IPS DF 4.7 (cell line): Measurements from ENCODE around the gene SLC41A3.

Source experiments
- DNase-seq: peaks from one replicate; pipeline ENCODE4 v3.0.0-alpha.2; 2013; ENCODE audit warnings: low spot score; ENCODE audit errors: extremely low read depth

SLC41A3 gene

DNA sequence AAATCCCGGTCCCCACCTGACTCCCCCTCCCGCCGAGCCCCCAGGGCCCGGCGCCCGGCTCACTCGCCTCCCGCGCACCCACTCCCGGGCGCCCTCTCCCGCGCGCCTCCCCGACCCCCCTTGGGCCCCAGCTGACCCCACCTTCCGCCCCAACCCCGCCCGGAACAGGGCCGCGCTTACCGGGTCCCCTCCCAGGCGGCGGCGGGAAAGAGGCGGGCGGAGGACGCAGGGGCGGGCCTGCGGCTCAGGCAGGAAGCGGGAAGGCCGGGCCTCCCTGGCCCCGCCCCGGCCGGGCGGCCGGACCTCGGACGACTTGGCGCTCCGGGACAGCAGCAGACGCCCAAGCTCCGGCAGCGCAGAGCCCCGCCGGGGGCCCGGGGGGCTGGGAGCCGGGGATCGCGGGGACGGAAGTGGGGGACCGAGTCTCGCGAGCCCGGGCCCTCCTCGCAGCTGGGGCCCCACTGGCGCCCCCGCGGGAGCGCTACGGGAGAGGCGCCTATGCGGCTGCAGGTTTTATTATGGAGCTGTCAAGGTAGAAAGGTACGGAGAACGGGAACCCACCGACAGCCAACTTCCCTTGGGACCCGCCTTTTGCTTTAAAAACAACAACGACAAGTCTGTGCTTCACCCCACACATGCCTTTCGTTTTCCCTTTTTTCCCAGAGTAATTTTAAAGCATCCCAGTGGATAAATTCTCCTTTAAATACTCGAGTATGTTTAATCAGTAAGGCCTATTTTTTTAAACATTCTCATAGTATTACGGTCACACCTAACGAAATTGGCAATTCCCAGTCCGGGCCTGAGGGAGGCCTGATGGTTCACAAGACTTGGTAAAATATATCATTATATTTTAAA, at the start of gene SLC41A3:
Gene SLC41A3, minus strand, starts transcription at position 212 of the 855 bp plus-strand sequence. CDS start 15,905 bp downstream, outside the sequence.
- DNase-seq, result no peak

DNA sequence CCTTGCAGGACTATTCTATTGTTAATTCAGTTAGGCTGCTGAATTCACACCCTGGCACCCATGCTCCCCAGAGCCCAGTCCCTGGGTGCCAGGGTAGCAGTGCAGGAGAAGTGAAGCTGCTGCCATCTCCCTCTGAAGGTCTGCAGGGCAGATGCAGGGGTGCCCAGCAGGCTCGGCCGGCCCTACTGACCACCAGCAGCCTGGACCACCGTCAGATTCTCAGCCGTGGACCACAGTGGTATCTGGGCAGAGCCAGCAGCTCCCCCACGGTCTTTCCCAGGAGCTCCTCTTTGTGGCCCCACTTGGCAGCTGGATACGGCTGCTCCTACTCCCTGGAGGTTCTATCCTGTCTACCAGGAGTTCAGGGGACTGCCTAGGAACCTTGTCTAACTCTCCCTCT, 49.7 kb upstream of the SLC41A3 start:
- DNase-seq, result no peak

DNA sequence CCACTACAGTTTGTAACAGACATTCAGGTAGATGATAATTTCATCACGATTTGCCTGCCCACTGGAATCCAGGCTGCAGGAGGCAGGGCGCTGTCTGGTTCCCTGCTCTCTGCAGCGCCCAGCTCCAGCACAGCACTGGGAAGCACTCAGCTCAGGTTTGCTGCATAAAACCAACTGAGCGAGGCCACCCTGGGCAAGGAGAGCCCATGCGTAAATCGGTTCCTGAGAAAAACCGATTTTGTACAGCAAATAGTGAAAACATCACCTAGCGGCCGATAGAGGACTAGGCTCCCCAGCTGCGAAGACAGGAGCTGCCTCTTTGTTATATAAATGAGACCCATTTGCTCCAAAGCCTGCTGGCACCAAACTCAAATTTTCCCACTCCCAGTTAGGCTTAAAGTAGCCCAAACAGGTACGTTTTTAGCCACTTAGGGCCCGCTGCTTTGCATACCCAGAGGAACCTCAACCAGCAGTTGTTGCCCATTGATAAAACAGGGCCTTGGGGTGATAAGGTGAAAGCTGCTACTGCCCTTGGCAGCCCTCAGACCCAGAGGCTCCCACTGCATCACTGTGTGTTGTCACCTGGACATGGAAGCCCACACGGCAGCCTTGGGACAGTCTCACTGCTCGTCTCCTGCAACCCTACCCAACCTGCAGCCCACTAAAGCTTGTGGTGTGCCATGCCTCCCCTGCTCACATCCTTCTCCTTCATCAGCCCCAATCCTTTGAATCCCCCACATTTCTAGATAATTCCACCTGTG, 49.0 kb upstream of the SLC41A3 start:
- no peak for DNase-seq

DNA sequence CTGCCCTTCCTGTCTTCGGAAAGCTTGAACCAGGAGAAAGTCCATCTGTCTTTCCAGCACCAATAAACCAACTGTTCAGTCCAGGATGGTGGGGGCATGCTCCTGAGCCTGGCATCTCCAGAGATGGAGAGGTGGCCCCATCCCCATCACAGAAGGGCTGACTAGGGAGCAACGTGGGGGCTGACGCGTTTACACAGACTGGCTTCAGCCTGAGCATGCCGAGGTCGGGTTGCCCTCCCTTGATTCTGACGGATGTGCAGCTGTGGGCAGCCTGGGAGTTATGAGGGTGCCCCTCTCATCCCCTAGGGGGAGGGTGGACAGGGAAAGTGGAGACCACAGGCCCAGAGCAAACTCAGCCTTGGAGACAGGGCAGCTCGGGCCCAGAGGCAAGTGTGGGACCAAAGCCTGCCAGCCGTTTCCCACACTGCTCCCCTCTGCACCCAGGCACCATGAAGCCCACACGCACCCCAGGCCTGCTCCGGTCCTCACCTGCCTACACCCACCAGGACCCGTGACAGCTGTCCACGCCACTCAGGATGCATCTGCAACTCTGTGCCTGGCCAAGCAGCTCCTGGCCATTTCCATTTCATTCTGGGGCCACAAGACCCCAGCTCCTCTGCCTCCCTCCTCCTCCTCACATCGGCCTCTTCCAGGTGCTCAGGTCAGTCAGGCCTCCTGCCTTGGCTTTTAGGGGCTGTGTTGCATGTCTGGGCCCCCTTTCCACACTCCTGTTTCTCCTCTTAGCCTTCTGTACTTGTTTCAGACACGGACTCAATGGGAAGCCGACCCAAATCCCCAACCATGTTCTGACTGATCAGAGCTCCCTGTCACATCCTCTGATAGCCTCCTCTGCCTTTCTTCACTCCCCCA, 48.2 kb upstream of the SLC41A3 start:
- no peak for DNase-seq

DNA sequence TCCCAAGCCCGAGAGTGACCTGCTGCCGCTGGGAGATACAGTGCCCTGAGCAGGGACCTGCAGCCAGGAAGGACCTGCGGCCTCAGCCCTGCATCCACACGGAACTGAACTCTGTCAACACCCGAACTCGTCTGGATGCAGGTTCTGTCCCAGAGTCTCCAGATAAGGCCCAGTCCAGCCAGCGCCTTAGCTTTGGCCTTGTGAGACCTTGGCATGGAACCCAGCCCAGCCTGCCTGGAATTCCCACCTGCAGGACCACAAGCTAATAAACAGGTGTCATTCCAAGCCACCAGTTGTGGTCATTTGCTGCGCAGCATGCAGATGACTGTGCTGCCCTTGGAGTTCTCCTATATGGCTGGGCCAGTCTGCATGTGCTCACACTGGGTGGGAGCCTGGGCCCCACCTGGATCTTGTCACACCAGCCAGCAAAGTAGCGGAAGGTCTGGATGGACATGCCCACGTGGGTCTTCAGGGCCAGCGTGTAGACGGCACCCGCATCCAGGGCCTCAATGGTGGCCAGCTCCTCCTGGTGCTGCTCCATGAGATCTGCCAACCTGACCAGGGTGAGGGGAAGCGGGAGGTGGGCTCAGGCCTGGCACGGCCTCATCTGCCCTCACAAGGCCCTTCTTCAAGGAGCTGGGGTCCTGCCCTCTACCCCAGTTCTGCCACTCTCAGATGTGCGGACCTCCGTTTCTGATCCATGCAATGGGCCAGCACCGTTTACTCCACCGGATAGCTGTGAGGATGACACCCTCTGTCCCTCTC, 47.2 kb upstream of the SLC41A3 start:
- DNase-seq, result no peak

DNA sequence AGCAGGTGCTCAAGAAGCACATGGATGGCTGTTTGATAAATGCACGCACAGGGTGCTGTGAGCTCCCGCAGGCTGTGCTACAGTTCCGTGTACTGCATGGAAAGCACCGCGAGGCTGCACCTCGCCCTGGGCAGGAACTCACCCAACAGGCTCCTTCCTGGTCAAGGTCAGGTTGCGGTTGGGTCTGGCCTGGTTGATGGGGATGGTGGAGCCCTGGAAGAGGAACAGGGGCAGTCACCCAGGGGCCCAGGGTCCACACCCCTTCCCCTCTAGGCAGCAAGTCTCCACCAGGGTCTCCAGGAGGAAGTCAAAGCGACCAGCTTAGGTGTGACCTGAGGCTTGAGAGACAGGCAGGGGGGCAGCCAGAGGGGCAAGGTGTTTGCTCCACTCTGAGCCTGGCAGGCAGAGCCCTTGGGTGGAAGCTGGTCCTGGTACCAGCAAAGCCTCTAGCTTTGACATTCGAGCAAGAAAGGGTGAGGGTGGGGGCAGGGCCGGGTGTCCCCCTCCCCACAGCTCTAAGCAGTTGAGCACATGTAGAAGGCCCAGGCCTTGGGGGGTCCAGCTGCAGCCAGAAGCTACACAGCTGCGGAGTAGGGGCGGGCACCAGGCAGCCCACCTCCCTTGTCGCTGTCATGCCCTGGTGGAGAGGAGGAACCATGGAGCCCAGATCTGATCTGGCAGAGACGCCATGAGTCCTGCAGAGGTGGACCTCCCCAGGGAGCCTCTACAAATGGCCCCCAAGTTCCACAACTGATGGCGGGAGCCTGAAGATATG, 46.3 kb upstream of the SLC41A3 start:
- DNase-seq, result no peak

DNA sequence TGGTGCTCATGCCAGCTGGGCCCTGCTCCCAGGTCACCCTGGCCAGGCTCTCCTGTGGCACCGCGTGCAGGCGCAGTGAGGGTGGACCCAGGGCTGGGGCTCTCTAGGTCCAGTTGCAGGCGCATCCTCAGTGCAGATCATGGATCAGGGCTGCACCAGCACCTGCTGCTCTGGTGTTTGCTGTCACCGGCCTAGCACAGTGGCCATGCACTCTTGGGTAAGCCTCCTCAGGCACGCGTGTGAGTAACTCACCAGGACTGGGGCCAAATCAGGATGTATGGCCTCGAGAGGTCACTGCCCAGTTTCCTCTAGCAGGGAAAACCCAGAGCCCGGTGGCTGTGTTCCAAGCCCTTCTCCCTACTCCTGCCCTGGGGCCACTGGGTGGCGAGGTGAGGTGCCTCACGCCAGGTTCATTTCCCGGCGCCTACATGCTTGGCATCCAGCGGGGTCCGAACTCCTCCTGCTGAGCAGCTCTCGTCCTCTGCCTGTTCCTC, 45.5 kb upstream of the SLC41A3 start:
- no peak for DNase-seq

DNA sequence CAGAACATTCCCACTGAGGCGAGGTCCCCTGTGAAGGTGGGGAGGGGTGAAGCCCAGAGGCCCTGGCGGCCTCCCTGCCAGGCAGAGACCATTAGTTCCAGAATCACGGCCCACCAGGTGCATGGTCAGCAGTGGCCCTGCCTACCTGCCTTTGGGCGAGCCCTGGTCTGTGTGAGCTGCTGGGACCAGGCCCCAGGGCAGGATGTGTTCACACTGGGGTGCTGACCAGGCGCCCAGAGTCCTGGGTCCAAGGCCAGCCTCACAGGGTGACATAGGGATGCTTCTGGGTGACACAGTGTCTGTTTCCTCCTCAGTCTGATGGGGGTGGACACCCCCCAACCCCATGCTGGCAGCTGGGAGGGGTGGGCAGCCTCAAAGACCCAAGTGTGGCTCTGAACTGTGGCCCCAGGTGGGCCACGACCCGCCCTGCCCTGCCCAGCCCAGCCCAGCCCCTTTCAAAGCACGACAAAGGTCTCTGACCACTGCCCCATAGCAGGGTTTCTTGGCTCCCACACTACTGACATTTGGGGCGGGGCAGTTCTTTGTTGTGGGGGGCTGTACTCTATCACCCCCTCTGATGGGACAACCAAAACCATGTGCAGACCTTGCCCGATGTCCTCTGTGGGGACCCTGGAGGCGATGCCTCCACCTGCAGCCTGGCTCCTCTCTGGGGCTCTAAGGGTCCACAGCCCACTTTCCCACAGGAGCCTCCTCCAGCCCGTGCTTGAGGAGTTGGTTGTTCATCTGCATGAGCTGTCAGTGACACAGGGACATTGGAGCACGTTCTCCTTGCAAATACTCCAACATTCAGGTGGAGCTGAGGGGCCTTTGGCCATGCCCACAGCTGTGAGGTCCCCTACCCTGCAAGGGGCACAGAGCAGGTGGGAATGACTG, 44.8 kb upstream of the SLC41A3 start:
- no peak for DNase-seq

DNA sequence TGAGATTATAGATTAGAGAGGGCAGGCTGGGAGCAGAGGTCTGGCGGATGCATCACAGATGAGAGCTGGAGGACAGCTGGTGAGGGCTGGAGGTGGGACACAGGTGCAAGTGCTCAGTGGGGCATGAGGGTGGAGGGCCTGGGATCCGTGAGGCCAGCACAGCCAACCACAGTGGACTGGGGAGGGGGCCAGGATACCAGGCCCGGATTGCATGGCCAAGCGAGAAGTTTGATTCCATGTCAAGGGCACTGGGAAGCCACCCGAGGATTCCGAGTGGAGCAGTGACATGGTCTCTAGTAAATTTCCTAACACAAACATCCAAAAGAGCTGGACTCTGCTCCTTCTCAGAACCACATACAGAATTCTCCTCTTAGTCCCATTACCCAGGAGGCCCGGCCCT, 44.0 kb upstream of the SLC41A3 start:
- no peak for DNase-seq

DNA sequence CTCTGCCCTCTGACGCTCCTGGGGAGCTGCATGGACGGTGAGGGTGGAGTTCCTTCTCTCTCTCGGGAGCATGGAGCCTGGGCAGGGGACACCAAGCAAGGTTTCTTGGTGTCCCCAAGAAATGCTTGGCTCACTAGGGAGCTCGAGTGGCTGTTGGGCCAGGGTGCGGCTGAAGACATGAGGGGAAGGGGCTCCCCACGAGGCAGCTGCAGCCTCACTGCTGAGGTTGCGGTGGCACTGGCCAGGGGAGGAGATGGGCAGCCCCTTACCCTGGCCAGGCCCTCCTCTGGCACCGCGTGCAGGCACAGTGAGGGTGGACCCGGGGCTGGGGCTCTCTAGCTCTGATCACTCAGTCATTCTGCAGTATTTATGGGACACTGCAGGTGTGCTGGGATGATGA, 43.5 kb upstream of the SLC41A3 start:
- DNase-seq, result no peak

DNA sequence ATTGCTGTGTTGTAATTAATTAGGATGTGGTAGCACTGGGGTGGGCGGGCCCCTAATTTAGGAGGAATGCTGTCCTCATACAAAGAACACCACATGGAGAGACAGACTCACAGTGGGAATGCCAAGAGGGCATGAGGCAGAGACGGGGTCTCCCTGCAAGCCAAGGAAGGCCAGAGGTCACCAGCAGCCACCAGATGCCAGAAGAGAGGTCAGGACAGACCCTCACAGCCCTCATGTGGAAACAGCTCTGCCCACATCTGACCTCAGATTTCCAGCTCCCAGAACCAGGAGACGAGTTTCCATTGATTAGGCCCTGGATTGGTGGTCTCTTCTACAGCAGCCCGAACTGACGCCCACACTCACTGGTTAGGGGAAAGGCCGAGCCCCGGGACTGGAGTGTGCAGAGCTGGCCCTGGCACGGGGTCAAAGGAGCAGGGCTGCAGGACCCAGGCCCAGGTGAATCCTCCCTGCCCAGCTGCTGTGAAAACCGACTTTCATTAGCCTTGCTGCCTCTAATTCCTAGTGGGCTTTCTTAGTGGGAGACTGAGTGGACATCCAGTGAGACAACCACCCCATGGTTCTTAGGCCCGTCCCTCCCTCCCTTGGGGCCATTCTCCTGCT, 43.0 kb upstream of the SLC41A3 start:
- no peak for DNase-seq

DNA sequence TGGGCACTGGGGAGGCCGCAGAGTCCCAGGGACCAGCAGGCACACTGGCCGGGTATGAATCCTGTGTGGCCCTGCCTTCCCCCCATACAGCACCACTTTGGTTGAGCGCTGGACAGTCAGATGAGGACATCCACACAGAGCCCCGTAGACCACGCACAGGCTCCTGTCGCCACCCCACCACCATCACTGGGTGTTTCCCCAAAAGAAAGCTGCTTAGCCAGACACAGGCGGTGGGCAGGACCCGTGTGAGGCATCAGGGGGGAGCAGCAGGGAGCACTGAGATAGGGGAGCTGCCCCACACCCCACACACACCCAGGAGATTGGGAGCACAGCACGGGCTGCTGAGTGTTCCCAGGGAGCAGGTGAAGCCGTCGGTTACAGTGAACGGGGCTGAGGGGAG, 42.4 kb upstream of the SLC41A3 start:
- DNase-seq, result no peak

DNA sequence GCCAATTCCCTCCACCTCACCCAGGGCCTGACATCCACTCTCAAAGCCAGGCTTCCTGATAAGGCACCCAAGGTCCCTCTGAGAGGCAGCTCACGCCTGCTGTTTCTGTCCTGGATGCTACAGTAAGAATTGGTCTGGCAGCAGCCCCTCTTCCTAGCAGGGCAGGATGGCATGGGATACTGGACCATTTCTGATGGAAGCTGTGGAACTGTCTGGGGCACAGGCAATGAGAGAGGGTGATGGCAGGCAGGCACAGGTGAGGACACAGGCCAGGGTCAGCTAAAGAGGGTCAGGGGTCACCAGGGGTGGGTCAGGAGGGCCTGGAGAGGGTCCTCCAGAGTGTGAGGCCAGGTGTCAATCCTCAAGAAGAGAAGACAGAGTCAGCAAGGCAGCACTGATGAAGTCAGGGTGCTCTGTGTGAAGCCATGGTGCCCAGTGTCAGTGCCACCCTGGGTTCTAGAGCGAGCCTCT, 41.9 kb upstream of the SLC41A3 start:
- no peak for DNase-seq

DNA sequence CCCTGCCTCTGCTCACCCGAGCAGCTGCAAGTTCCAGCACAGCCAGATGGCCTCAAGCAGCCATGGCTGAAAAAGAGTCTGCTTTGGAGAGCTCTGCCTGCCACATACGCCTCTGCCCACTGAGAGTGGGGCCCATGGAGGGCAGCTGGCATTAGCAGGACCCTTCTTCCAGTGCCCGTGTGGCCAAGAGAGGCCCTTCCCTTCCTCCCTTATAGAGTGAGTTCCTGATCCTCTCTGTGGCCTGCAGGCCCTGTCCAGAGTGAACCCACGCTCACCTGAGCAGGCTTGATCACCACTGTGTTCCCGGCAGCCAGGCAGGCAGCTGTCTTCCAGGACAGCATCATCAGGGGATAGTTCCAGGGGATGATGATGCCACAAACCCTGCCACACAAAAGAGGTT, 41.4 kb upstream of the SLC41A3 start:
- no peak for DNase-seq

DNA sequence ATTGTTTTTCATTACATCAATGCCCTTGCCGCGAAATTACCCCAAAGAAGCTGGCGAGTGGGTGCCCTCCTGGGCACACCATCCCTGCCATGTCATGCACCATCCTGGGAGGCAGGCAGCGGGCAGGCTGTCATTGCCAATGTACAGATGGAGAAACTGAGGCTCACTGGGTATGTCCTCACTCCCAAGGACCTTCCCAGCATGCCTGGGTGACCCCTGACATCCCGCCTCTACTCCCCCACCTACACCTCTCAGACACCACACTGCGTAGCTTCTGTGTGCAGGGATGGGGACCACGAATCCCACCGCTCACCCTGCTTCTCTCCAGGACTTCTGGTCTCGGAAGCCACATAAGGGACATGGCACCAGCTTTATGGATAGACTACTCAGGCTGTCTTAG, 41.0 kb upstream of the SLC41A3 start:
- no peak for DNase-seq

DNA sequence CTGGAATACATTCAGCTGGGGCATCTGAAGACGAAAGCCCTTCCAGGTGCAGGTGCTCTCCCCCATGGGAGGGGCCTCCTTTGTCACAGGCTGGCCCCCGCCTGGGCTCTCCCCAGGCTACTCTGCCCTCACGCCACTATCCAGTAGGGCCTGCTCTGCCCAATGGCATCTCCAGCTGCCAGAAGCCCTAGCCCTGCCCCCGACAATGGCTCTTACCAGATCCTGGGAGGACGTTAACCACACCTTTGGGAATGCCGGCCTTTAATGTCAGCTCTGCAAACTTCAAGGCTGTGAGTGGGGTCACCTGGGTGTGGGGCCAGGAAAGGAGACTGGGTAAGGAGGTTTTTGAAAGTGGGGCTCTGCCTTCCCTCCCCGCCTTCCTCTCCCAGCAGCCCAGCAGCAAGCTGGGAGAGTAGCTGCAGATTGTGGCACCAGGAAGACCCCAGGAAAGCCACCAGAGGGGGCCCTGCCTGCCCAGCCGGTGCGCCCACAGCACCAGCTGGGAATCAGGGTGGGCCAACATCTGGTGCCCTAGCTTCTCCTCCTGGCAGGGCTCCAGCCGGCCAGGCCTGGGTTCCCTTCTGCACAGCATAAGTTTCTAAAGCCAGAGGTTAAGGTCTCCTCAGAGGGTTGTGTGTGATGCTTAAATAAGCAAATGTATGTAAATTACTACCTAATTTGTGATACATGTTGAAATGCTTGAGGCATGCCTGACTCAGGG, 40.4 kb upstream of the SLC41A3 start:
- DNase-seq, result no peak

DNA sequence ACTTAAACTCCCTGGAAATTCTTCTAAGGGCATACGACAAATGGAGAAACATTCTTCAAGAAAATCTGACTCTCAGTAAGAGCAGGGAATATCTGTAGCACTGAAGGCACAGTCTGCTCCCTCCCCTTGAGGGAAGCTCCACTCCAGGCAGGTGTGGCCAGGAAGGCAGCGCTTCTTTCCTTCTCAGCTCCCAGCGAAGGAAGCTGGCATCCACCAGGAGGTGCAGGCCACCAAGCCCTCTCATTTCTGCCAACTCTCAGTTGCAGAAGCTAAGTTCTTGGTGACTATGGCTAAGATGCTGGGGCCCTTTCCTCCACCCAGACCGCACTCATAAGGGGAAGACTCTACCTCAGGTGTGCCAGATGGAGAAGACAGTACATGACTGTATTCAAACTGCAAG, 37.7 kb upstream of the SLC41A3 start:
- DNase-seq, result no peak

DNA sequence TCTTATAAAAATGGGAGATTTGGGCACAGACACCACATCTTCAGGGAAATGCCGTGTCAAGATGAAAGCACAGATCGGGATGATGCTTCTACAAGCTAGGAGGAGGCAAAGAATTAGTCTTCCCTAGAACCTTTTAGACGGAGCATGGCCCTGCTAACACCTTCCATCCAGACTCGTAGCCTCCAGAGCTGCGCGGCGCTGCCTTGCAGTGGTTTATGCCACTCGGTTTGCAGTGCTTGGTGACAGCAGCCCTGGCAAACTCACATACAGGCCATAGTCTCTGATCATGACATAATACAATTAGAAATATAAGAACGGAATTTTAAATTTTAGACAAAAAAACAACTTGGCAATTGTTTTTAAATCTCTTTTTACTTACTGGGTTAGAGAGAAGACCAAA, 37.1 kb upstream of the SLC41A3 start:
- no peak for DNase-seq
